Panc1 (cell line): Measurements from ENCODE around the gene SV2B.

Experiments used
- CTCF ChIP-seq: fragments of 450-650 bp; IDR thresholded peaks from 2 replicates; pipeline ENCODE4 v1.5.1; 2017; ENCODE audit warnings: mild to moderate bottlenecking
- POLR2AphosphoS5 ChIP-seq: IDR thresholded peaks from 2 replicates; pipeline ENCODE4 v1.6.1; 2012; ENCODE audit warnings: mild to moderate bottlenecking, low read depth, low read length, moderate library complexity
- SIN3A ChIP-seq: IDR thresholded peaks from 2 replicates; pipeline ENCODE4 v1.6.1; 2012; ENCODE audit warnings: low read depth, mild to moderate bottlenecking, low read length, moderate library complexity, borderline replicate concordance; ENCODE audit not compliant: insufficient read depth
- TCF7L2 ChIP-seq: IDR thresholded peaks from 2 replicates; pipeline ENCODE4 v1.6.1; 2011; ENCODE audit warnings: mild to moderate bottlenecking, low read depth, low read length, inconsistent platforms

- TF ChIP-seq POLR2AphosphoS5 (no peak), CTCF (no peak), TCF7L2 (no peak), SIN3A (no peak)
Observed at GRCh38 chr15:91255670-91256192, 155.7 kb downstream of the SV2B start.
